ENCODE results near the gene WHRN. TPM values are rescaled to one million over a fixed set of nuclear protein-coding genes. Genes with fewer than 3 reads are reported as not detected.

WHRN gene
- total and polyA plus RNA-seq, 2 of the 8 experiments (the other 6 are each of a cell fraction or from before 2014, with no cell fraction given): 4.4 to 7.7 TPM

DNA sequence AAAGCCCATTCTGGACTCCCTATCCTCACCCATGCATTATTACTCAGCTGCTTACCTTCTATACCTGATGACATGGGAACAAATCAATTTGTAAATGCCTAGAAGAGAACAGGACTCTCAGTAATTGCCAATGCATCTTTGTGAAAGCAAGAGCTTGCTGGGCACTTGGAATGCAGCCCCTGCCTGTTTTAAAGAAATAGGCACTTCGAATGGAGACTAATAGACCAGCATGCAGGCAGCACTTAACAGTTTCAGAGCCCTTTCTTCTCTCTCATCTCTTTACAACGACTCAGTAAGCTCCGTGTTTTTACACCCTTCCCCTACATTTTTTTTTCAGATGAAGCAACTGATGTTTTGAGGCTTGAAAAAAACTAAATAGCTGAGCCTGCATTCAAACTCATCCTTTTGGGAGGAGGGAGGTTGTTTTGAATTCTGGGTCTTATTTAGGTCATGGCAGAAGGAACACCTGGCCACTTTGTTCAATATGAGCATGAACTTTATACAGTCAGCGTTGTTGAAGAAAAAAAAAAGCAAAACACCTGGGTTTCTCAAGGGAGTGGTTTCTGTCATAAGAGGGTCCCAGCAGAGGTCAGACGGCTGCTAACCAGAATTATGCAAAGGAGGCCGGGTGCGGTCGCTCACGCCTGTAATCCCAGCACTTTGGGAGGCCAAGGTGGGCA lies 34.6 kb upstream of the WHRN start:
- Histone ChIP-seq H2BK15ac (ENCODE audit: low read length) (no peak overlapping the region), H3K27ac (ENCODE audit: low read depth, low read length) (no peak overlapping the region), H3K4ac (replicated peaks; ENCODE audit: insufficient read length, low read depth, low read length) (no peak overlapping the region), H2BK20ac (ENCODE audit: low read length) (no peak overlapping the region), H3K4me1 (replicated peaks in 1 of 4; ENCODE audit: control insufficient read depth in 3 of 4, insufficient read depth in 4 of 4, low read length in 3 of 4) (no peaks in the 10 kb centered on the region), H2BK120ac (replicated peaks; ENCODE audit: low read depth, low read length) (no peak overlapping the region), H3K79me1 (ENCODE audit: low read depth, low read length) (no peaks in the 10 kb centered on the region), H3K23me2 (ENCODE audit: low read depth, low read length) (no peaks in the 10 kb centered on the region), H3K9ac (replicated peaks in 1 of 4; ENCODE audit: extremely low read depth in 1 of 4, low read depth in 3 of 4, low read length in 3 of 4) (no peak overlapping the region), H3K56ac (replicated peaks; ENCODE audit: insufficient read length, low read depth, low read length) (no peak overlapping the region), H3K27me3 (replicated peaks in 1 of 4; ENCODE audit: control insufficient read depth in 3 of 4, extremely low read depth in 1 of 4, insufficient read depth in 3 of 4, low read length in 3 of 4) (no peaks in the 10 kb centered on the region), H2BK5ac (ENCODE audit: low read depth, low read length) (no peak overlapping the region), H4K8ac (ENCODE audit: extremely low read depth, insufficient read depth, low read length) (no peak overlapping the region), H4K91ac (replicated peaks; ENCODE audit: insufficient read length, low read length) (no peak overlapping the region), H3K14ac (ENCODE audit: insufficient read length) (no peak overlapping the region), H3K4me3 (ENCODE audit: extremely low read depth in 1 of 4, insufficient read depth in 2 of 4, low read depth in 3 of 4, low read length in 4 of 4) (no peak overlapping the region), H3K18ac (ENCODE audit: extremely low read depth, low read length) (no peak overlapping the region), H3K79me2 (ENCODE audit: control insufficient read depth in 1 of 2, insufficient read depth in 2 of 2, low read length in 2 of 2) (no peaks in the 10 kb centered on the region), H3K23ac (ENCODE audit: insufficient read length) (no peak overlapping the region), H4K5ac (ENCODE audit: insufficient read length, low read depth, low read length) (no peak overlapping the region), H3K4me2 (ENCODE audit: insufficient read depth in 1 of 2, low read depth in 2 of 2, low read length in 2 of 2) (no peak overlapping the region), H3K9me3 (ENCODE audit: insufficient read depth in 2 of 2, low read depth in 1 of 2, low read length in 1 of 2) (no peaks in the 10 kb centered on the region), H2AFZ (ENCODE audit: low read length) (0 out of 2 replicates have a peak overlapping the region, but pooled peaks have one; percentile 17), H3K36me3 (ENCODE audit: control insufficient read depth in 2 of 4, insufficient read depth in 4 of 4, low read length in 3 of 4) (no peaks in the 10 kb centered on the region), H2BK12ac (ENCODE audit: low read depth, low read length) (no peak overlapping the region), H2AK5ac (ENCODE audit: low read depth, low read length) (no peak overlapping the region), H4K20me1 (replicated peaks in 1 of 2; ENCODE audit: control insufficient read depth in 1 of 2, insufficient read depth in 2 of 2, low read length in 2 of 2) (no peaks in the 10 kb centered on the region)
- no peak for TF ChIP-seq KDM1A (IDR thresholded peaks at IDR 0.05; ENCODE audit: borderline replicate concordance, low read length)
- FAIRE-seq: no peak
- WGBS, 2 experiments (ENCODE audit: extremely low coverage in 1 of 2, insufficient coverage in 1 of 2, insufficient read length in 1 of 2, insufficient replicate concordance in 2 of 2, low coverage in 1 of 2, low lambda C conversion rate in 2 of 2, missing lambda C conversion rate in 1 of 2): 78% methylated on average over 9 of the region's 9 CpGs; no CpG with 5 or more reads in 1 of the 2 experiments
- no peak for DNase-seq (ENCODE audit: low read depth in 1 of 2, low spot score in 2 of 2)
- CTCF ChIA-PET (ENCODE audit: partially characterized antibody): interaction anchor here (0.7 to 5.6 kb wide), 19 partner anchors 8 to 141 kb away, joined by 3 to 30 read pairs (median 4); no protein-coding TSS in a partner anchor
- POLR2A ChIA-PET (ENCODE audit: partially characterized antibody): interaction anchor here (0.8 to 1.5 kb wide), 2 partner anchors 9 to 142 kb away, joined by 3 to 5 read pairs; no protein-coding TSS in a partner anchor

All from H1 (cell line).